GM19099 (cell line): ENCODE measurements around the gene RARB.

Source experiments
- POLR2A ChIP-seq: IDR thresholded peaks from 3 replicates; pipeline ENCODE4 v1.6.1; 2011; ENCODE audit warnings: low read depth; ENCODE audit not compliant: insufficient read length; ENCODE audit errors: extremely low read depth

RARB gene

DNA sequence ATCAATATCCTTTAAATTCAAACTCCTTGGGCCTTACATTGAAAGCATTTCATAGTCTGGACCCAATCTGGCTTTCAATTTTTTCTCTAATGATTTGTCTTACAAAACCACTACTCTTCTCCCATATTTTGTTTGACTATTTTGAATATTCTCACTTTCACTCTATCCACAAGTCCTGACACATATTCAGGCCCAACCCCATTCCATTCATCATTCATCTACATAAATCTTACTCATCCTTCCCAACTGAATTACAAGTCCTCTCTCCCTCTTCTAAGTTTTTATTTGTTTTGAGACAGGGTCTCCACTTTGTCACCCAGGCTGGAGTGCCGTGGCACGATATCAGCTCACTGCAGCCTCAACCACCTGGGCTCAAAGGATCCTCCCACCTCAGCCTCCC is 193.0 kb downstream of the RARB start:
- TF ChIP-seq POLR2A, result no peak

DNA sequence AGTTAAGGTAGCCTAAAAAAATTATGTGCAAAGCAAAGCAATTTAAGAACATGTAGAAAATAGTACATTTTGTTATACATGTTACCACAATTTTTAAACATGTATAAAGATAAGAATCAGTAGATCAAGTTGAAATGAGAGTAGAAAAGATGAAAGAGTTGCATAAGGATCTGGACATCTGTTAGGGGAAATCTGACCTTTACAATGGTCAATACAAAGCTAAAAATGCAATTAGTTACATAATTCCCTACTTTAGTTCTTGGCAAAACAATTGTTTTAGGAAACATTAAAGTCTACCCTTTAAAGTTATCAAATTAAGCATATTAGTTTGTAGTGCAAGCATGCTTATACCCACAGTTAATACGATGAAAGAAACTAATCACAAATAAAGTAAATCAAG is 203.9 kb downstream of the RARB start:
- no peak for TF ChIP-seq POLR2A

GRCh38 chr3:25633919-25634318 is 205.9 kb downstream of the RARB start:
- TF ChIP-seq POLR2A, result no peak

DNA sequence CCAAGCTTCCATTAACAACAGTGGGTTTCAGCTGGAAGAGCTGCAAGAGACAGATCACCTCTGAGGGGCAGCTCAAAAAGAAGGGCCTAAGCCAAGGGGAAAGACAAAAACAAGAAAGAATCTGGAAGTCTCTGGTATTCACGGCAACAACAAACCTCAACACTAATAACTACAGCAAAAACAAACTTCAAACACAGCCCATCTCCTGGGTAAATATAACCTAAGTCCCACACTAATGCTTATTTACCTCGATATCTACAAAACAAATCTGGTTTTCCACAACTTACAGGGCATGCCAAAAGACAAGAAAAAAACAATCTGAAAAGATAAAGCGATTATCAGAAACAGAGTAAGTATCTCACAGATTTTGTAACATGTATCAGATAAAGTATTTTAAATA is 207.0 kb downstream of the RARB start:
- TF ChIP-seq POLR2A, result no peak
